DLD1 (cell line): ENCODE data around the gene NEFH.

Experiments
- in situ Hi-C: cut with HindIII; loops from 2 replicates; pipeline ENCODE4 v1.10.0; 2017; ENCODE audit warnings: low sequenced_read_pairs

Gene NEFH

DNA sequence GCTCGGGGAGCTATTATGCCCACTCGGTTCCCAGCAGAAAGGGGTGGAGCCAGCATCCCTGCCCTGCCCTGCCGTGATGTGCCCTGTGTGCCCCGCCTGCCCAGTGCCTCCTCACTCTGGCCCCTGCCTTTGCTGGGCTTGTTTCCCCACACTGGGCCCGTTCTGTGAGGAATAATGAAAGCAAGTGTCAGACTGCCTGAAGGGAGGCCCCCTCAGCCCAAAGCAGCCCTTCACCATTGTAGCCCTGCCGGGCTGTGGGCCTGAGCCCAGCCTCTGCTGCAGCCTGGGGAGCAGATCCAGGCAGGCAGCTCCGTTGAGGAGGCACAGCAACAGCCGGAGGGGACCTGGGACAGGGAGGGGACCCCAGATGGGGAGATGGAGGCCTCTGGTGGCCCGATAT lies 20.2 kb upstream of the NEFH start:
- in situ Hi-C loops: no loop called here

DNA sequence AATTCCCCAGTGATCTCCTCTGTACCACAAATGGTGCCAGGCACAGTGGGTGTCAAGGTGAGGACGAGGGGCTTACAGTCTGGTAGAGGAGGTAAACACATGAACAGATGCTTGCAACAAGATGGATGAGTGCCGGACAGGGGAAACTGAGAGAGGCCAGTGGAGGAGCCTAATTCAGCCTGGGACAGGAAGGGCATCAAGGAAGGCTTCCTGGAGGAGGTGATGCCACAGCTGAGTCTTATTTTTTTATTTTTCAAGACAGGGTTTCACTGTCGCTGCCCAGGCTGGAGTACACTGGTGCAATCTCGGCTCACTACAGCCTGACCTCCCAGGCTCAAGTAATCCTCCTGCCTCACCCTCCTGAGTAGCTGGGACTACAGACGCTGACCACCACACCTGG lies 18.8 kb upstream of the NEFH start:
- in situ Hi-C loops: no loop called here

DNA sequence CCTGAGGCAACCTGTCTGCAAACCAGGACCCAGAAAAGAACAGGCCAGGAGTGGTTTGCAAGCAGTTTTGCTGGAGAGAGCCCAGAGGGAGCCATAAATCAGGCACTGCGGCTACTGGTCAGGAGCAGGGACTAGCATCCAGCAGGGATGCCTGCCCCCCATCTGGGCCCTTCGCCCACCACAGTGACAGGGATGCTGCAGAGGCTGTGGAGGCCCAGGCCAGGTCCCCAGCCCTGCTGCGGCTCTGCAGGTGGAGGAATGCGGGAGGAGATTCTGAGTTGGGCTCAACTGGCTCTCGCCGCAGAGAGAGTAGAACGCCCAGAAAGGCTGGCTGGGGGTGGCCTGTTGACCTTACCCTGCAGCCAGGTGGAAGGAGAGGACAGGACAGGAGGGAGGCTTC lies 16.4 kb upstream of the NEFH start:
- in situ Hi-C loops: no loop called here

DNA sequence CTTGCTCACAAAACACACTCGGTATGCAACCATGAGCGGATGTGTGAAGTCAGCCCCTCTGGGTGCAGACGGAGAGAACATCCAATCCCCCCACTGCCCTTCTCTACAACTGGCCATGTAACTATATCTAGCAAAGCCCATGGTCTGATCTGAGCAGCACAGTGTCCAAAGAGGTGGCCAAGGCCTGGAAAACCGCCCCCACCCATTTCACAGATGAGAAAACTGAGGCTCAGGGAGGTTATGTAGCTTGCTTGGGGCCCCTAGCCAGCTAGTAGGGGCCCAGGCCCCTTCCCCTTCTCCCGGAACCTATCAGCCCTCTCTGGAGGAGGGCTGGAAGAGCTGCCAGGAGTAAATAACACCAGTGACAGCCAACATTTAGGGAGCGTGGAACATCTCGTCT lies 15.4 kb upstream of the NEFH start:
- in situ Hi-C loops: no loop called here

DNA sequence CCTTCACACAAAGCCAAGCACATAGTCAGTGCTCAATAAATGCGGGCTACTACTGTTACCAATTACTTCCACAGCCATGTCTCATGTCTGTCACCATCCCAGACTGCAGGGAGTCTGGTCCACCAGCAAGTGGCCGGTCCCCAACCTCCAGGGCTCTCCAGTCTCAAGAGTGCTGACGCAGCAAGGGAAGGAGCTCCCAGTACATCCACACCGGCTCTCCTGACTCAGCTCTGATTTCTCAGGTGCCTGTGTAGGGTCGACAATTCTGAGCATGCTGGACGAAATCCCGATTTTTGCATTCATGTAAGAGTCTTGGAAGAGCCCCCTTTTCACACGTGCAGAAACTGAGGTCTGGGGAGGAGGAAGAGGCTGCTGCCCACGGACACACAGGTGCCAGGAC lies 10.3 kb upstream of the NEFH start:
- in situ Hi-C loops: no loop called here

DNA sequence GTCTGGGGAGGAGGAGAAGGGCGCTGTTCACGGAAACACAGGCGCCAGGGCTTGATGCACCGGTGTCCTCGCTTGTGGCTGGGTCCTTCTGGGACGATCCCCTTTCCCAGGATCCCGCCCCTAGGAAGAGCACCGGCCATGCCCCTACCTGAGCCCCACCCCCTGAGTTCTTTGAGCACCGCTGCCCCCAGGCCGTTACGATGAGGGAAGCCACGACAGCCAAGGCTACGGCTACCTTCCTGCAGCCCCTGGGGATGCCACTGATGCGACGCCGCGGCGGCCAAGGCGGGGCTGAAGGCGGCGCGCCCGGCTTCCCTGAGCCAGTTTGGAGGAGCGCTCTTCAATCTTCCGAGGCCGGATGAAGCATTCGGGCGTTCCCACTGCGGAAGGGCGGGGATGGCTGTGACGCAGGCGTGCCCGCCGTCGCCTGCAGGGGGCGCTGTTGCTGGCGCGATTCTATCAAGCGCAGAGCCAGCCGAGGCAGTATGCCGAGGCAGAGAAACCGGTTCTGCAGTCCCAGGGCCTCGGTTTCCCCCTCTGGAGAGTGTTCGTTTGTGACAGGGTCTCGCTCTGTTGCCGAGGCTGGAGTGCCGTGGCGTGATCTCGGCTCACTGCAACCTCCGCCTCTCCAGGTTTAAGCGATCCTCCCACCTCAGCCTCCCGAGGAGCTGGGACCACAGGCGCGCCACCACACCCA lies 9.7 kb upstream of the NEFH start:
- in situ Hi-C loops: no loop called here

DNA sequence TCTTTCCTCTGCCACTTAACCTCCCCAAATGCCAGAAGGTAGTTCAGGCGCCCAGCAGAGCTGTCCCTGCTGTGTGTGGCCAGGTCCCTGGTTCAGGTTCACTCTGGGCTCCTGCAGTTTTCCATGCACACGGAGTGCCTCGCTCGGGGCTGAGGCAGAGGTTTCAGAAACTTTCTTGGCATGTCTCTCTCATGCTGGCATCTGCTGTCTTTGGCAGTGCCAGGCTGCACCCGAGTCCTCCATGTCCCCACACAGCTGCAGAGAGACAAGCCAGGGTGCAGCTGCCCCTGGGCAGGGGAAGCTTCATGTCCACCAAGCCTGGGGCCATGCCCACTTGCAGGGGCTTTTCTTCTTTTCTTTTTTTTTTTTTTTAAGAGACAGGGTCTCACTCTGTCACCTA lies 7.0 kb upstream of the NEFH start:
- in situ Hi-C loops: no loop called here

DNA sequence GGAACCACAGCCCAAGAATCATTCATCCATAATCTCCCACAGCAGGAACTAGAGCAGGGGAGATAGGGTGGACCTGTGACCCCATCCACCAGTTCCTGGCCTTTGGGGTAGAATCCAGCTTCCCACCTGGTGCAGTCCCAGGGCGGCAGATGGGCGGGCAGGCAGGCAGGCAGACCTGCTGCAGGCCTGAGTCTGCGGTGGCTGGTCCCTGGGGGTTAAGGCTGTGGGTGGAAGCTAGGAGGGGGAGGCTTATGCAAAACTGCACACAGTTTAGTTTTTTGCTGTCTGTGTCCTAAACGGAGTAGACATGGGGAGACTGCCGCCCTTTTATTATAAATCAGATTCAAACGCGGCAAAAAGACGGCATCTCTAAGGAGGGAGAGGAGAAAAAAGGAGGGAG lies 4.5 kb upstream of the NEFH start:
- in situ Hi-C loops: no loop called here

DNA sequence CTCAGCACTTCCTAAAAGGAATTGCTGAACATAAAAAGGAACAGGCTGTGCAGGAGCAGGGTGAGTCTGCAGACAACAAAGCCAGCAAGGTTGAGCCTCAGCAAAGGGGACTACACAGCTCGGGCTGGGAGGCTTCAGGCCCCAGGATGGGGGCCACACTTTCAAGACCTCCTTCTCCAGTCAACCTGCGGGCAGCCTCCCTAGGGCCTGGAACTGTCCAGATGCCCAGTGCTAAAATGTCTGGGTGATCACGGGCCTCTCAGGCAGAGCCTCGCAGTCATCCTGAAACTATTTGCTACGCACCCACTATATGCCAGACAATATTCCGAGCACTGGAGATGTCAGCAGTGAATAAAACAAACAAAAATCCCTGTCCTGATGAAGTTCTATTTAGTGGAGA lies 3.9 kb upstream of the NEFH start:
- in situ Hi-C loops: no loop called here

DNA sequence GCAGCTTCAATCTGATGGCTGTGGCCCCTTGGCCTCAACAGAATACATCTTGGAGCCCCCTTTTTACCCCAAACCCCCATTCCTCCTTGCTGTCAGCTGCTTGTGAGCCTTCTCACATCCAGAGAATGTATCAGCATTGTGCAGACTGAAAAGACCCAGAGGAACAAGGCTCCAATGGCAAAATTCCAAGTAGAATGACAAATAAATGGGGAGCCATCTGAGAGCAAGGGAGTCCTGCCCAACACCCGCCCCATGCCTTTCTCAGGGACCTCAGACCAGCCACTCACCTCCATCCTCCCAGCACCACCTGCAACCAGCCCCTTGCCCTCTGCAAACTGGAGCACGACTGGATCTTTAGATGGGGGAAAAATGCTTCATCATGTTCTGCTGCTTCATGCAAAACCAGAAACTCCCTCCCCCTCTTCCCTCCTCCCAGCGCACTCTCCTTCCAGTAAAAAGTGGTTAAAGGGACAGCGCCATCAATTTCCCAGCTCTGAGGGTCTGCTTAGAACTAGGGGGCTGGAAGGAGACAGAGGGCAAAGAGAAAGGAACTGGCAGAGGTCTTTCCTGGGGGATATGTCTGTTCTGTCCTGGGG lies 2.2 kb upstream of the NEFH start:
- in situ Hi-C loops: no loop called here

DNA sequence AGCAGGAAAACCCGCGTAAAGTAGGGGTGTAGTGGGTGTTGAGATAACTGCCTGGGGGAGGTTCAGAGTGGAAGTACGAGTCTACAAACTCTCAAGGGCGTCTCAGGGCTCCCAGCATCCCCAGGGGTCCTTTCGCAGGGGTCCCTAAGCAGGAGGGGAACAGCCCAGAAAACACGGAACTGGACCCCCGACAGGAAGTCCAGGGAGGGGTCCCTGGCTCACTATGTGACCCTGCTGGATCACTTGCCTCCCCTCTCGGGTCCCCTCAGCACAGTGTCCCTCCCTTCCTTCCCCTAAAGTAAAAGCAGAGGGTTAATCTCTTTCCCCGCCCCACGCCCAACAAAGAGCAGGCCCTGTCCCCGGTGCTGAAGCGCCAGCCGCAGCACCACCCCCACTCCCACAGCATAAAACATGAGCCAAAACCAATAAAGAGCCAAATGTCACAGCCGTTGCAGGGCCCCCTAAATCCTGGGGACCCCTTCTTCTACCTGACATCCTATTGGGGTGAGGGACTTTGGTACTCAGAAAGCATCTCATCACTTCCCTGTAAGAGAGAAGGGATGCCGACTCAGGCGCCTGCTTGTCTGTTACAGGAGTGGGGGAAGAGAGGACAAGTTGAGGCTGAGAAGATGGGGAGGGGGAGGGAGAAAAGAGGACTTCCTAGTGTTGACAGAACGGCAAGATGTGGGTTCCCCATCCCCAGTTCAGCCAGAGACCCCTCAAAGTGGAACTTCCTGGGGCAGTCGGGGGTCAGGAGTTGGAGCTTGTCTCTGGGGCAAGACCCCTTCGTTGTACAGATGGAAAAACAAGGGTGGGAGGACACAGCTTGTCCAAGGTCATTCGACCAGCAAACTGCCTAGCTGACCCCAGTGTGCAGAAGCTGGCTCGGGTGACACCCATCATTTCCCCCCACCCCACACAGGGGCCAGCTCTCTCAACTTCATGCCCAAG lies 1.4 kb upstream of the NEFH start:
- in situ Hi-C loops: no loop called here

DNA sequence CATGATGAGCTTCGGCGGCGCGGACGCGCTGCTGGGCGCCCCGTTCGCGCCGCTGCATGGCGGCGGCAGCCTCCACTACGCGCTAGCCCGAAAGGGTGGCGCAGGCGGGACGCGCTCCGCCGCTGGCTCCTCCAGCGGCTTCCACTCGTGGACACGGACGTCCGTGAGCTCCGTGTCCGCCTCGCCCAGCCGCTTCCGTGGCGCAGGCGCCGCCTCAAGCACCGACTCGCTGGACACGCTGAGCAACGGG lies 169 bp downstream of the NEFH start:
- in situ Hi-C loops: no loop called here

DNA sequence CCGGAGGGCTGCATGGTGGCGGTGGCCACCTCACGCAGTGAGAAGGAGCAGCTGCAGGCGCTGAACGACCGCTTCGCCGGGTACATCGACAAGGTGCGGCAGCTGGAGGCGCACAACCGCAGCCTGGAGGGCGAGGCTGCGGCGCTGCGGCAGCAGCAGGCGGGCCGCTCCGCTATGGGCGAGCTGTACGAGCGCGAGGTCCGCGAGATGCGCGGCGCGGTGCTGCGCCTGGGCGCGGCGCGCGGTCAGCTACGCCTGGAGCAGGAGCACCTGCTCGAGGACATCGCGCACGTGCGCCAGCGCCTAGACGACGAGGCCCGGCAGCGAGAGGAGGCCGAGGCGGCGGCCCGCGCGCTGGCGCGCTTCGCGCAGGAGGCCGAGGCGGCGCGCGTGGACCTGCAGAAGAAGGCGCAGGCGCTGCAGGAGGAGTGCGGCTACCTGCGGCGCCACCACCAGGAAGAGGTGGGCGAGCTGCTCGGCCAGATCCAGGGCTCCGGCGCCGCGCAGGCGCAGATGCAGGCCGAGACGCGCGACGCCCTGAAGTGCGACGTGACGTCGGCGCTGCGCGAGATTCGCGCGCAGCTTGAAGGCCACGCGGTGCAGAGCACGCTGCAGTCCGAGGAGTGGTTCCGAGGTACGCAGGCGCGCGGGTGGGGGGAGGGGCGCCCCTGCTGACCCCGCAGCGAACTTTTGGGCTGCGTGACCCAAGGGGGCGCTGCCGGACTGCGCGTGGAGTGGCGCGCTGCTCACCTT lies 670 bp downstream of the NEFH start:
- in situ Hi-C loops: no loop called here

DNA sequence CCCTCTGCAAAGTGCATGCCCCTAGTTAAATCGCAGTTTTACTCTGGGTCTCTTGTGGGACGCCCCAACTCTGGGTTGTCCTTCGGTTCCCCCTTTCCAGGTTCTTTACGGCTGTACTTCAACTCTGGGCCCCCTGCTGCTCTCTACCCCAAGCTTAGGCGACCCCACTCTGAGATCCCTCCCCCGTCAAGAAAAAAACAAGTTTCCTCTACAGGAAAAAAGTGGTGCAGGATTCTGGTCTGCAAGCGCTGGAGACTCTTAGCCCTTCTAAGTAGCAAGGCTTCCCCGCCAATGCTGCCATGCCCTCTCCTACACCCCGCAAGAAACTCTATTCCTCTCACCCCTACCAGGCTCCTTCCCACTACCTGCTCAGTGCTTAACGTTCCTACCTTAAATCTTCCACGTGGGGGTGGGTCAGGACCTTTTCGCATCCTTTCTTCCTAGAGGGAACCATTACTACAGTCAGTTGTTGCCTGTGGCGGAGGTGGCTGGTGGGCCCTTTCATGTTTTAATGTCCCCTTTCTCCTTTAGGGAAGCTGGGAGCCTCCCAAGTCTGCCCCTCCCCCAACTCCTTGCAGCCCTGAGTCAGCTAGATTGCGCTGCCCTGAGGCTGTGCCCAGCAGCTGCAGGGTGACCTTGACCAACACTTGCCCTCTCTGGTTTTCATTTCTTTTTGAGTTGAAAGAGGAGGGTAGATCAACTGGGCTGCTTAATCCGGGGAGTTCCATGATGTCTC lies 1.4 kb downstream of the NEFH start:
- in situ Hi-C loops: no loop called here

DNA sequence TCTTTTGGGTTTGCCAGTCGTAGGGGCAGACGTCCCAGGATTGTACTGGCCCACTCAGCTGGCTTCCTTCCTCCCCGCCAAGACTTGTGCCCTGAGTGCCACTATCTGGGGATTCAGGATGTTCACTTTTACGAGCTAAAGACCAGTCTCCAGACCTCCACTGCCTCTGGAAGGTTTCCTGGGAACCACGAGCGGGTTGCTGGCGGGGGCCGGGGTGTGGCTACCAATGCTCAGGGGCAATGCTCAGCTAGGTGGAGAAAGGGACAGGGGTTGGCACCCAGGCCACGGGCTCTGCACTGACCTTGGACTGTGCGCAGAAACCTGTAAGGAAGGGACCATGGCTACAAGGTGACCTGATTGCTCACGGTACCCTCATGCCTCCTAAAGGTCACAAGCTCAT lies 2.2 kb downstream of the NEFH start:
- in situ Hi-C loops: no loop called here

DNA sequence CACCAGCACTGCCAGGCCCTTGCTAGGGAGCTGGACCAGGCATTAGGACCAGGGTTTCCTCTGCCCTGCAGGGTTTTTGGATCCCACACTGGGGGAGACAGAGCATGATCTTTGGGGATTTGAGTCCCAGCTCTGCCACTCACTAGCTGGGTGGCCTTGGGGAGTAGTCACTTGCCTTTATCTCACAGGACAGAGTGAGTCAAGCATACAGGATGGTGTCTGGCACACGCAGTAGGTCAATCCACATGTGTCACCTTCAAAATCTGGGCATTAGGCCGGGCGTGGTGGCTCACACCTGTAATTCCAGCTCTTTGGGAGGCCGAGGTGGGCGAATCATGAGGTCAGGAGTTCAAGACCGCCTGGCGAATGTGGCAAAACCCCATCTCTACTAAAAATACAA lies 2.7 kb downstream of the NEFH start:
- in situ Hi-C loops: no loop called here

DNA sequence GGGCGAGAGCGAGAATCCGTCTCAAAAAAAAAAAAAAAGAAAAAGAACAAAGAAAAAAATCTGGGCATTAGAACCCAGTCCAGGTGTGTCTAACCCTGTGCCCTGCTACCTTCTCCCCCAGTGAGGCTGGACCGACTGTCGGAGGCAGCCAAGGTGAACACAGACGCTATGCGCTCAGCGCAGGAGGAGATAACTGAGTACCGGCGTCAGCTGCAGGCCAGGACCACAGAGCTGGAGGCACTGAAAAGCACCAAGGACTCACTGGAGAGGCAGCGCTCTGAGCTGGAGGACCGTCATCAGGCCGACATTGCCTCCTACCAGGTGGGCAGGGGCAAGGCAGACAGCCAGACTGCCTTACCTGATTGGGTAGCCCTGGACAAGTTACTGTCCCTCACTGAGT lies 3.2 kb downstream of the NEFH start:
- in situ Hi-C loops: no loop called here

DNA sequence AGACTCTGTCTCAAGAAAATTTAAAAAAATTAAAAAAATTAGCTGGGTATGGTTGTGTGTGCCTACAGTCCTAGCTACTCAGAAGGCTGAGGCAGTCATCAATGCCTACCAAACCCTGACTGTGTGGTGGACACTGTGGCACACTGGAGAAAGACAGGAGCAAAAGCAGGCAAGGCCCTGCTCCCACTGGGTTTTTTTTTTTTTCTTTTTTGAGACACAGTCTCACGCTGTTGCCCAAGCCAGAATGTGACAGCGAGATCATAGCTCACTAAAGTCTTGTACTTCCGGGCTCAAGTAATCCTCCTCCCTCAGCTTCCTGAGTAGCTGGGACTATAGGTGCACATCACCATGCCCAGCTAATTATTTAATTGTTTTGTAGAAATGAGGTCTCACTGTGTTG lies 4.6 kb downstream of the NEFH start:
- in situ Hi-C loops: no loop called here

DNA sequence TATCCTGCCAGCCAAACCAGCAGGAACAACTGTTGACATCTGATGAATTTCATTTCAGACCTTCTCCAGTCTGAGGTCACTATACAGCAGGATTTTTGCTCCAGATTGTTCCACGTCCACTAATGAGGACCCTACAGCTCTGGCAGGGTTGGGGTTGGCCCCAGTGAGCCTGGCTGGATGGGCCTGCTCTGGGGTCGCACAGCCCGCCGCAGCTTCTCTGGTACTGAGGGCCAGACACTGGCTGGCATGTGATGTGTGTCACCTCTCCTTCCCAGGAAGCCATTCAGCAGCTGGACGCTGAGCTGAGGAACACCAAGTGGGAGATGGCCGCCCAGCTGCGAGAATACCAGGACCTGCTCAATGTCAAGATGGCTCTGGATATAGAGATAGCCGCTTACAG lies 5.4 kb downstream of the NEFH start:
- in situ Hi-C loops: no loop called here

DNA sequence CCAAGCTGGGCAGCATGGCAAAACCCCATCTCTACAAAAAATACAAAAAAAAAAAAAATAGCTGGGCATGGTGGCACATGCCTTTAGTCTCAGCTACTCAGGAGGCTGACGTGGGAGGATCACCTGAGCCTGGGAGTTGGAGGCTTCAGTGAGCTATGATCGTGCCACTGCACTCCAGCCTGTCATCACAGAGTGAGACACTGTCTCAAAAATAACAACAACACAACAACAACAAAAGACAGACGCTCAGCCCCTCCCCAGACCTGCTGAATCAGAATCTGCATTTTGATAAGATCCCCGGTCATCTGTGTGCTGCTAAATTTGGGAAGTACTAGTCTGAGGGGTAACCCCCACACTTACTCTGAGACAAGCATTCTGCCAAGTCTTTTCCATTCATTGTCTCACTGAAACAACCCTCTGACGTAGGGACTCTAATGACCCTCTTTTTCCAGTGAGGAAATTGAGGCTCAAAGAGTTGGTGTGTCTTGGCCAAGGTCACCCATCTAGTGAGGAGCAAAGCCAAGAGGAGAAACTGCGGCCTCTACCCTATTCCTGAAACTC lies 7.5 kb downstream of the NEFH start:
- in situ Hi-C loops: no loop called here
